ENCODE measurements around the gene FBXO34.
A peak's percentile ranks its signal among the peaks of the same experiment; 100 is the strongest.

The FBXO34 gene

GRCh38 chr14:55370883-55371455, 99.7 kb downstream of the FBXO34 start:
- no peak for DNase-seq
- Histone ChIP-seq H3K9me3 (no peaks in the 10 kb centered on the region), H3K36me3 (peaks cover 20% of the 10 kb centered on the region), H3K27me3 (no peaks in the 10 kb centered on the region), H3K4me1 (no peaks in the 10 kb centered on the region), H3K4me3 (ENCODE audit: low read depth, low read length) (no peak overlapping the region)
- TF ChIP-seq, protein P1, sequence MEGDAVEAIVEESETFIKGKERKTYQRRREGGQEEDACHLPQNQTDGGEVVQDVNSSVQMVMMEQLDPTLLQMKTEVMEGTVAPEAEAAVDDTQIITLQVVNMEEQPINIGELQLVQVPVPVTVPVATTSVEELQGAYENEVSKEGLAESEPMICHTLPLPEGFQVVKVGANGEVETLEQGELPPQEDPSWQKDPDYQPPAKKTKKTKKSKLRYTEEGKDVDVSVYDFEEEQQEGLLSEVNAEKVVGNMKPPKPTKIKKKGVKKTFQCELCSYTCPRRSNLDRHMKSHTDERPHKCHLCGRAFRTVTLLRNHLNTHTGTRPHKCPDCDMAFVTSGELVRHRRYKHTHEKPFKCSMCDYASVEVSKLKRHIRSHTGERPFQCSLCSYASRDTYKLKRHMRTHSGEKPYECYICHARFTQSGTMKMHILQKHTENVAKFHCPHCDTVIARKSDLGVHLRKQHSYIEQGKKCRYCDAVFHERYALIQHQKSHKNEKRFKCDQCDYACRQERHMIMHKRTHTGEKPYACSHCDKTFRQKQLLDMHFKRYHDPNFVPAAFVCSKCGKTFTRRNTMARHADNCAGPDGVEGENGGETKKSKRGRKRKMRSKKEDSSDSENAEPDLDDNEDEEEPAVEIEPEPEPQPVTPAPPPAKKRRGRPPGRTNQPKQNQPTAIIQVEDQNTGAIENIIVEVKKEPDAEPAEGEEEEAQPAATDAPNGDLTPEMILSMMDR (IDR thresholded peaks at IDR 0.05; ENCODE audit: low read depth, low read length) = no peak

GRCh38 chr14:55372423-55372822, 101.2 kb downstream of the FBXO34 start:
- DNase-seq = no peak
- Histone ChIP-seq H3K36me3 (peaks cover 29% of the 10 kb centered on the region), H3K4me3 (ENCODE audit: low read depth, low read length) (no peak overlapping the region), H3K27me3 (no peaks in the 10 kb centered on the region), H3K9me3 (no peaks in the 10 kb centered on the region; the same call in 1 of the 2 replicates), H3K4me1 (no peaks in the 10 kb centered on the region)
- TF ChIP-seq, protein P1 (IDR thresholded peaks at IDR 0.05; ENCODE audit: low read depth, low read length) = no peak

- Histone ChIP-seq H3K9me3 (no peaks in the 10 kb centered on the region; the same call in 1 of the 2 replicates), H3K36me3 (peaks cover 33% of the 10 kb centered on the region), H3K4me3 (ENCODE audit: low read depth, low read length) (no peak overlapping the region), H3K27me3 (no peaks in the 10 kb centered on the region), H3K4me1 (no peaks in the 10 kb centered on the region)
- TF ChIP-seq, protein P1 (IDR thresholded peaks at IDR 0.05; ENCODE audit: low read depth, low read length) = no peak
- DNase-seq = no peak
These were observed 101.6 kb downstream of the FBXO34 start for GRCh38 chr14:55372825-55373224.

DNA sequence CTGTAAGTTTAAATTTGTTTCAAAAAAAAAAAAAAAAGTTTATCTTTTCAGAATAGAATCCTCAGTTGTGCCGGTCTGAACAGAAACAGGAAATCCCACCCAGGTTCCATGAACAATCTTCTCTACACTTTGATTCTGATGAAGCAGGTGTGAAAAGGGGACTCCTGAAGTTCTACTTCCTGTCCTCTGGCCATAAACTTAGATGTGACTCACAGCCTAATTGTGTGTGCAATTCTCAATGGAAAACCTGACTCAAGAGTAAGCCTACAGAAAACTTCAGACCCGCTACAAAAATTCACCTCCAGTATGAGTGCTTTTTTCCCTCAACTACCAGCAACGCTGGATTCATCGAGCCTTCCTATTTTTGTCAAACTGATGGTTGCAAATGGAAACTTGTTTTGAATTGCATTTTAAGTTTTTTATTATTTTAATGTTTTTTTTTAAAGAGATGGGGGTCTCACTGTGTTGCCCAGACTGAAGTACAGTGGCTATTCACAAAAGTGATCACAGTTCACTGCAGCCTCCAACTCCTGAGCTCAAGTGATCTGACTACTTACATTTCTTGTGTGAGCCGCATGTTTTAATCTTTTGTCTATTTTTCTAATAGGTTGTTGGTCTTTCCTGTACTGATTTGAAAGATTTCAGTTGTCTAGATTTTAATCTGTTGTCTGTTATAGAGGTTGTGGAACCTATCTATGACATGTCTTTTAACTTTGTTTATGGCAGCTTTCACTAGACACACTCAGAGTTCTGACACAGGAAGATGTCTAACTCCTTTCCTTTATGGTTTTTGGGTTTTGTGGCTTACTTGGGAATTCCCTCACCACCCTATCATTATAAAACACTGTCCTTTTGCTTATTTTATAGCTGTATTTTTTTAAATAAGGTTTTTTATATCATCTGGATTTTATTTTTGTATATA, 102.8 kb downstream of the FBXO34 start:
- H3K9me3 ChIP-seq = no peaks in the 10 kb centered on the region; the same call in 1 of the 2 replicates
- no peak overlapping the region for H3K4me3 ChIP-seq (ENCODE audit: low read depth, low read length)
- no peaks in the 10 kb centered on the region for H3K27me3 ChIP-seq
- H3K36me3 ChIP-seq = peaks cover 28% of the 10 kb centered on the region
- TF ChIP-seq, protein P1 (IDR thresholded peaks at IDR 0.05; ENCODE audit: low read depth, low read length) = no peak
- no peaks in the 10 kb centered on the region for H3K4me1 ChIP-seq
- DNase-seq = no peak

GRCh38 chr14:55374771-55375170, 103.5 kb downstream of the FBXO34 start:
- no peak overlapping the region for H3K4me3 ChIP-seq (ENCODE audit: low read depth, low read length)
- TF ChIP-seq, protein P1 (IDR thresholded peaks at IDR 0.05; ENCODE audit: low read depth, low read length) = no peak
- DNase-seq = no peak
- H3K9me3 ChIP-seq = no peaks in the 10 kb centered on the region; the same call in 1 of the 2 replicates
- no peaks in the 10 kb centered on the region for H3K27me3 ChIP-seq
- no peaks in the 10 kb centered on the region for H3K4me1 ChIP-seq
- peaks cover 22% of the 10 kb centered on the region for H3K36me3 ChIP-seq

- Histone ChIP-seq H3K4me1 (no peaks in the 10 kb centered on the region), H3K4me3 (ENCODE audit: low read depth, low read length) (no peak overlapping the region), H3K9me3 (no peaks in the 10 kb centered on the region; the same call in 1 of the 2 replicates), H3K36me3 (peaks cover 31% of the 10 kb centered on the region), H3K27me3 (no peaks in the 10 kb centered on the region)
- DNase-seq = no peak
- TF ChIP-seq, protein P1 (IDR thresholded peaks at IDR 0.05; ENCODE audit: low read depth, low read length) = peak; percentile 20
These were observed 106.0 kb downstream of the FBXO34 start for GRCh38 chr14:55377236-55377635.
